ENCODE results near the gene LIN7B.
"Not testable (repeated sequence)": the region's sequence is repeated elsewhere in the genome, so short reads cannot be mapped to it uniquely, and the experiment has no call there.

LIN7B gene, protein sequence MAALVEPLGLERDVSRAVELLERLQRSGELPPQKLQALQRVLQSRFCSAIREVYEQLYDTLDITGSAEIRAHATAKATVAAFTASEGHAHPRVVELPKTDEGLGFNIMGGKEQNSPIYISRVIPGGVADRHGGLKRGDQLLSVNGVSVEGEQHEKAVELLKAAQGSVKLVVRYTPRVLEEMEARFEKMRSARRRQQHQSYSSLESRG

DNA sequence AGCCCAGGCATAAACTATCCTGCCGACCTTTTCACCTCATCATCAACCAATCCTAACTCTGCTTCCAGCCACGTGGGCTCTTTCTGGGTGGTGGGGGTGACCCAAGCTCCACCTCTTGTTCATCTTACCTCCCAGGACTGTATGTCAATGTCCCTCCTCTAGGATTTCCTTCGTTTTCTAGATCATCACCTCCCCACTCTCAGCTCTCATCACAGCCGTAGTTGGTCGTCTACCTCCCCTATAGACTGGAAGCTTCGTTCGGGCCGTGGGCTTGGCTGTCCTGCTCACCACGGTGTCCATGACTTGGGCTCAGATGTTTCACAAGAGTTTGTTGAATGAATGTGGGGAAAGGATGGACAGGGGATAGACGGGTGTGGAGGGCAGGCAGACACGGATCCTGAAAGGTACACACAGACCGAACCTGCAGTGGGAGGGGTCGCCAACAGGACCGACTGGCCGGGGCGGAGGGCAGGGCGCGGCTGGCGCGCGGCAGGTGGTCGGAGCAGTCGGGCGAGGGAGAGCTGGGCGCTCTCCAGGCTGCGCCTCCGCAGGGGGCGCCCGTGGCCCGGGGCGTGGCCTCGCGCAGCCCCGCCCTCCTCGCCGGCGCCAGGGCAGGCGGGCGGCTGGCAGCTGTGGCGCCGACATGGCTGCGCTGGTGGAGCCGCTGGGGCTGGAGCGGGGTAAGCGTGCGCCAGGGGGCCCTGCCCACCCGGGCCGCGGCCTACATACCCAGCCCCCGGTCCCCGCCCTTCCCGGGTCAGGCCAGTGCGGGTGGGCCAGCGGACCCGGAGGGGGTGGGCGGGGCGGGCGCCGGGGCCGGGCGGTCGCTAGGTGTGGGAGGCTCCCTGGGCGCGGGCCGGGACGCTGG lies at the start of gene LIN7B:
Gene LIN7B, plus strand, starts transcription at position 609 of the 868 bp plus-strand sequence. Its CDS starts 35 bp downstream, at position 644.
- DNase-seq (ENCODE audit: low read depth in 2 of 2) = peak; percentile 48

DNA sequence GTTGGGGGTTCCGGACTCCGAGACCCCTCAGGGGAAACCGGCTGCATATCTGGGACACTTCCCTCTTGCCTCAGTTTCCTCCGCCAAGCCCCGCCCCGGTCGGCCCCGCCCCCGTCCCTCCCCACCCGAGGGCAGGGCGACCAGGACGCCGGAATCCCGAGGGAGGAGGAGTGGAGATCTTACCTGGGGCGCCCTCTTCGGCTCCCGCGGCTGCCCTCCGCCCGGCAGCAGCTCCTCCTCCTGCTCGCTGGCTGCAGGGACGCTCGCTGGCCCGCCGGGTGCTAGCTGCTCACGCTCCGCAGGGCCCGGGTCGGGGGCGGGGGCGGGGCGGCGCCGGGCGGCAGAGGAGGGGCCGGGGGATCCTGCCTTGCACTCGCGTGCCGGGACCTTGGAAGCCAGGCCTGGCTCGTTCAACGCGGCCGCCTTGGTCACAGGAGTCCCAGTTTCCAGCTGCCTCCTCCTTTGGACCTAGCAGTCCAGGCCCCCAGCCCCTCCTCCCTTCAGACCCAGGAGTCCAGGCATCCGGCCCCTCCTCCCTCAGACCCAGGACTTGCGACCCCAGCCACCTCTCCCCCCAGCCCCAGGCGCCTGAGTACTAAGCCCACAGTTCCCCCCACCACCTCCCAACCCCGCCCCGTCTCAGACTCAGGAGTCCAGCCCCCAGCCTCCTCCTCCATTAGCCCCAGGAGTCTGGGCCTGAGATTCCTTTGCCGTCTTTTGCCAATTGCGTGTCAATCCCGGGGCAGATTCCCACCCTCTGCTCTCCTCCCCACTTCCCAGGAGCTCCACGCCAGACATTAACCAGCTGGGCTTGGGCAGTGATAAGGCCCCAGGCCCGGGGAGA lies 49.2 kb upstream of the LIN7B start, which contains the start of gene NTF4:
Gene NTF4, minus strand, starts transcription at position 51 of the 844 bp plus-strand sequence. CDS start 2,821 bp downstream, outside the sequence.
- no peak for DNase-seq (ENCODE audit: low read depth in 2 of 2)

DNA sequence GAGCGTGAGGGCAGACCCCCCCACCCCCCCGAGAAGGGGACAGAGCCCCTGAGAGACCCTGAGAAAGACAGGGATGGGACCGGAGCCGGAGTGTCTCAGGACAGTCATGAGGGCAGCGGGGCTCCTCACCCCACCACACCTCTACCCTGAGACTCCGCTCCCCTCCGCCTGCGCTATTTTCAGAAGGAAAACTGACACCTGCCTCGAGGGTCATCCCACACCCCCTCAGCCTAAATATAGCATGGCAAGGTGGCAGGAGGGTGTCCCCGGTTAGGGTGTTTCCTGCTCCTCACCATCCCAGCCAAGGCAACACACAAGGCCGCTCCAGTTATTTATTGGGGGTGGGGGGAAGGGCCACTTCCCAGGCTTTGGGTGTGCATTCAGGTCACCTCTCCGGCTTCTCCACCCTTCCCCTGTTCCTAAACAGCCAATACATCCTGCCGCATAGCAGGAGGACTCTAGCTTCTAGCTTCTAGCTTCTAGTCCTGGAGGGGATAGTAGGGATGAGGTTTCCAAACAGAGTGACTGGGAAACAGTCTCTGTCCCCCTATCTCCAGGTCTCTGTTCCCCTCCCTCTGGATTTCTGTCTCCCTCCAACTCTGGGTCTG lies 48.2 kb upstream of the LIN7B start:
- DNase-seq (ENCODE audit: low read depth in 2 of 2) = no peak

DNA sequence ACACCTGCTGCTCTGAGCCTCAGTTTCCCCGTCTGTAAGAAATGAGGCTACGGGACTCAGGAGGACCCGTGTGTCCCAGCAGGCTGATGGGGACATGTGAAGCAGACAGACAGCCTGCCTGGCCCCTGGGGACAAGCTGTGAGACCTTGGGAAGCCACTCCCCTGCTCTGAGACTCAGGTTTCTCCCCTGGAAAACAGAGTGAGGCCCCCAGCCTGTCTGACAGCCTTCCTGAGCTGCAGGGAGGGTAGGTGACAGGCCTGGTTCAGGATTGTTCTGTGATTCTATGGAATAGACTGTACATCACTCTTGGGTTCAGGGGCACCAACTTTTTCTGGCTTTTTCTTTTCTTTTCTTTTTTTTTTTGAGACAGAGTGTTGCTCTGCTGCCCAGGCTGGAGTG lies 46.6 kb upstream of the LIN7B start:
- no peak for DNase-seq (ENCODE audit: low read depth in 2 of 2)

DNA sequence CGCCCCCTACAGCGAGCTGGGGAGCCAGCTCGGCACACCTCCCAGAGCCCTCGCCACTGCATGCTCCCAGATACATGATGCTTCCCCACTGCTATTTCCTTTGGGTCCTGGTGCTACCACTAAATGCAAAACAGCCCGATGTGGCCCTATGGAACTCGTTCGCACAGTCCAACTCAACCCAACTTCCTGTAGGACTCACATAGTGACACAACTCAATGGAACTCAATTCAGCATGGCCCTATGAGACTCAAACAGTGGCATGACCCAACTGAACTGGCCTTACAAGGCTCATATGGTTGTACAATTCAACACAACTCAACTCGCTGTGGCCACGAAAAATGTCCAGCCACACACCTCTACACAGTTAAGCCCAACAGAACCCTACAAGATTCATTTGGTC lies 45.1 kb upstream of the LIN7B start:
- no peak for DNase-seq (ENCODE audit: low read depth in 2 of 2)

DNA sequence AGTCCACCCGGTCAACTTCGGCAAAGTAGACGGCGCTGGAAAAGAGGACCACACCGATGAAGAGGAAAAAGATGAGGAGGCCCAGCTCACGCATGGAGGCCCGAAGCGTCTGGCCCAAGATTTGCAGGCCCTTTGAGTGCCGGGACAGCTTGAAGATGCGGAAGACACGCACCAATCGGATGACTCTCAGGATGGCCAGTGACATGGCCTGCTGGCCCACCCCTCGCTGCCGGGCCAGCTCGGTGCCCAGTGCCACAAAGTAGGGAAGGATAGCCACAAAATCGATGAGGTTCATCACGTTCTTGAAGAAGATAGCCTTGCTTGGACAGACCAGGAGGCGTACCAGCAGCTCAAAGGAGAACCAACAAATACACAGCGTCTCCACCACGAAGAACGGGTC lies 43.8 kb upstream of the LIN7B start:
- no peak for DNase-seq (ENCODE audit: low read depth in 2 of 2)

DNA sequence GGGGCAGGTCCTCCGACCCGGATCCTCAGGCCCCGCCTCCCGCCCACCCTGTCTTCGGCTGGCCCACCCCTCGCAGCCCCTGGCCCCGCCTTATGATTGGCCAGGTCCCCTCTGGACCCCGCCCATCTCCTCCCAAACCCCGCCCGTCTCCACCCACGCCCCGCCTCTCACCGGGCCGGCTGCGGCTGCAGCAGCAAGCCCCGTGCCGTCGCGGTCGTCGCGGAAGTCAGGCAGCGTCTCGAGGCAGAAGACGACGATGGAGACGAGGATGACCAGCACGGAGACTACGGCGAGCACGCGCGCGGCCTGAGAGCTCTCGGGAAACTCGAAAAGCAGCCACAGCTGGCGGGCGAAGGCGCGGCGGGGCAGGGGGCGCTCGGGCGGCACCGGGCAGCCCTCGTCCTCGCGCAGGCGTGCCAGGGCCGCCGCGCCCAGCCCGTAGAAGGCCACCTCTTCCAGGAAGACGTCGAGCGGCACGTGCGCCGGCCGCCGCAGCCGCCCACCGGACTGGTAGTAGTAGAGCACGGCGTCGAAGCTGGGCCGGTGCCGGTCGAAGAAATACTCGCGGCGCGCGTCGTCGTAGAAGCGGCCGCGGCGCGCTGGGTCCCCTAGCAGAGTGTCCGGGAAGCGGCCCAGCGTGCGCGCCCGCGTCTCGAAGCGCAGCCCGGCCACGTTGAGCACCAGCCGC lies 42.2 kb upstream of the LIN7B start:
- no peak for DNase-seq (ENCODE audit: low read depth in 2 of 2)

DNA sequence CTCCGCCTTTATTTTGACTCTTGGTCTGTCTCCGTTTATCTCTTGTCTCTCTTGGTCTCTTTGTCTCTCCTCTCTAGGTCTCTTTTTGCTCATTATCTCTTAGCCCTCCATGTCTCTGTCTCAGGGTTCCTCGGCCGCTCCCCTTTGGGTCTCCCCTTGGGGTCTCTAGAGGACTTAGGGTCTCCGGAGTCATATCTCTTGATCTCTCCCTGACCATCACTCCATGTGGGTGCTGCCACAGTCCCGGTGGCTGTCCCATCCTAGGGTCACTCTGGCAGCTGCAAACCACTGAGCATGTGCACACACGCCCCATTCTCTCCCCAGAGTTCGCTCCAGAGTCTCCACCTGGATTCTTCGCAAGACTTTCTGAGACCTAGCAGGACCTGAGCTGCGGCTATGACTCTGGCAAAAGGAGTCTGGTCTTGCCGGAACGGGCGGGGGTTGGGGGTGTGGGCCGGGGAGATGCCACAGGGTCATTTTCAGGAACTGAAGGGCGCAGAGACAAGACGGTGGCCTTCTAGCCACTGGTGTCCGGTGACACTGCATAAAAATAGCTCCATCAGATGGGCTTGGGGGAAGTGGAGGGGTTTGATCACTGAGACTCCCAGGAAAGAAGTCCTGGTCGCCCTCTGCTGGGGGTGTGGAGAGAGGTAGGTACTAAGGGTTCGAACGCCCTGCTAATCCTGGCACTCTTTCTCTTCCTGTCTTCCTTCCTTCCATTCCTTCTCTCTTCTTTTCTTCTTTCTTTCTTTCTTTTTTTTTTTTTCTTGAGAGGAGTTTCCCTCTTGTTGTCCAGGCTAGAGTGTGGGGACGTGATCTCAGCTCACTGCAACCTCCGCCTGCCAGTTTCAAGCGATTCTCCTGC lies 40.4 kb upstream of the LIN7B start:
- no peak for DNase-seq (ENCODE audit: low read depth in 2 of 2)

DNA sequence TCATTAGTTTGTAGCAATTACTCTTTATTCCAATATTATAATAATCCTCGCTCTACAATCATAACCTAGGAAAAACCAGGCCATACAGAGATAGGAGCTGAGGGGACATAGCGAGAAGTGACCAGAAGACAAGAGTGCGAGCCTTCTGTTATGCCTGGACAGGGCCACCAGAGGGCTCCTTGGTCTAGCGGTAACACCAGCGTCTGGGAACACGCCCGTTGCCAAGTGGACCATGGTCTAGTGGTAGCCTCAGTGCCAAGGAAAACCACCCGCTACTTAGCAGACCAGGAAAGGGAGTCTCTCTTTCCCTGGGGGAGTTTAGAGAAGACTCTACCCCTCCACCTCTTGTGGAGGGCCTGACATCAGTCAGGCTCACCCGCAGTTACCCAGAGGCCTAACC lies 39.3 kb upstream of the LIN7B start:
- not testable (repeated sequence) for DNase-seq (ENCODE audit: low read depth in 2 of 2)

DNA sequence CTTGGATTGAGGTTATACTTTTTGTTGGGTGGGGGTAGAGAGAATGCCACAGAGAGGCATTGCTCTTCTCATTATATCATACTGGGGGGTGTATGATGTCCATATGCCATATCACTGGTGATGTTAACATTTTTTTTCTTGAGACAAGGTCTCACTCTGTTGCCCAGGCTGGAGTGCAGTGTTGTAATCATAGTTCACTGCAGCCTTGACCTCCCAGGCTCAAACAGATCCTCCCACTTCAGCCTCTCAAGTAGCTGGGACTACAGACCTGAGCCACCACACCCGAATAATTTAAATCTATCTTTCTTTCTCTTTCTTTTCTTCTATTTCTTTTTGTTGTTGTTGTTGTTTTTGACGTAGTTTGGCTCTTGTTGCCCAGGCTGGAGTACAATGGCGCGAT lies 33.8 kb upstream of the LIN7B start:
- DNase-seq (ENCODE audit: low read depth in 2 of 2) = no peak

DNA sequence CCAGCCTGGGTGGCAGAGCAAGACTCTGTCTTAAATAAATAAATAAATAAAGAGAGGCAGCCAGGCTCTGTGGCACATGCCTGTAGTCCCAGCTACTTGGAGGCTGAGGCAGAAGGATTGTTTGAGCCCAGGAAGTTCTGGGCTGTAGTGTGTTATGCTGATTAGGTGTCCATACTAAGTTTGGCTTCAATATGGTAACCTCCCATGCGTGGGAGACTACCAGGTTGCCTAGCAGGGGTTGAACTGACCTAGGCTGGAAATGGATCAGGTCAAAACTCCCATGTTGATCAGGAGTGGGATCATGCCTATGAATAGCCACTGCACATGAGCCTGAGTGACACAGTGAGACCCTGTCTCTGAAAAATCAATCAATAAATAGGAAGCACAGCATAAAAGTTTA lies 32.9 kb upstream of the LIN7B start:
- DNase-seq (ENCODE audit: low read depth in 2 of 2) = no peak

DNA sequence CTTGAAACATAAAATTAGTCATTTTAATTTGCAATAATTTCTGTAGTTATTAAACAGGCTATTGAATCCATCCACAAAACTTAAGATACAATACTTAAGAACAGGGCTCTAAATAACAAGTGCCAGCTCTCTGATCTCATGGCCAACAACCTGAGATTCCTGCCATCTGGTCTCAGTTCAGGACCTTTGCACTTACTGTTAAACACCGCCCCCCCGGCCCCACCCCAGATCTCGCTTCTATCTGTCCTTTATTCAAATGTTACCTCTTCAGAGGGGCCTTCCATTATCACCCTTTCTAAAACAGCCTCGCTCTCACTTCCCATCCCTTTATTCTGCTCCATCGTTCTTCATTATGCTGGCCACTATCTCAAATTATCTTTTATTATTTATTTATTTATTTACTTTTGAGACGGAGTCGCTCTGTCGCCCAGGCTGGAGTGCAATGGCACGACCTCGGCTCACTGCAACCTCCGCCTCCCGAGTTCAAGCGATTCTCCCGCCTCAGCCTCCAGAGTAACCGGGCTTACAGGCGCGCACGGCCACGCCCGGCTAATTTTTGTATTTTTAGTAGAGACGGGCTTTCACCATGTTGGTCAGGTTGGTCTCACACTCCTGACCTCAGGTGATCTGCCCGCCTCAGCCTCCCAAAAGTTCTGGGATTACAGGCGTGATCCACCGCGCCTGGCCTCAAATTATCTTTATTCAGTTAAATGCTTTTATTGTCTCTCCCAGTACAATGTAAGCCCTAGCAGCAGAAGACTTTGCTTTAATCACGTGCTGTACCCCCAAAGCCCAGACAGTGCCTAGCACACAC lies 29.8 kb upstream of the LIN7B start:
- DNase-seq (ENCODE audit: low read depth in 2 of 2) = no peak

DNA sequence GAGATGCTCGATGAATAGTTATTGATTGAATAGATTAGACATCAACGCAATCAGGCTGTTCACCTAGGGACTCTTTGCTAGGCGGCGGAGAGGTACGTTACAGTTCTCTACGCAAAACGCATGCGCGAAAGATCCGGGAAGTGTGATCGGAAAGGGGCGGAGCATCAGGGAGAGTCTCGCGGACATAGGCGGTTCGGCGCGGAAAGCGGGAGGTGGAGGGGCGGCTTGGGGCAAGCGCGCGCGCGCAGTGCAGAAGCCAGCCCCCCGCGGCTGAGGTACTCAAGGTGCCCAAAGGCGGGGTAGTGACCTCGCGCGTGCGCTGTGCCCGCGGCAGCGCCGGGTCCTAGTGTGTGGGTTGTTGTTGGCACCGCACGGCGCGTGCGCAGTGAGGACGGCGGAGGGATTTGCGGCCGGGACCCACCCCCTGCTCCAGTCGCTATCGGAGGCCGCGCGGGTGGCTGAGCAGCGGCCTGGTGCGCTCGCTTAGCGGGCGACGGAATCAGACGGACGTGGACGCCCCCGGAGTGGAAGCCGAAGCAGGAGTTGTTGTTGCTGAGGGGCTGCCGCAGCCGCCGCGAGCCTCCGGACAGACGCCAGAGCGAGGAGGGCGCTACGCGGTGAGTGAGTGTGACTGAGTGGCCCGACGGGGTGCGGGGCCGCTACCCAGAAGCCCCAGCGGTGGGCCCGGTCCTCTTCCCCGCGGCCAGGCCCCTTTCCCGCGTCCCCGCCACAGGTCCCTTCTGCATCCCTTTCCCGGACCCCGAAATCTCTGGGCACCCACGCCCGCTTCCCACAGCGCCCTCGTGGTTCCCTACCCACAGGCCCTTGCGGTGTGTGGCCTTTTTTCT lies 28.9 kb upstream of the LIN7B start, which contains the start of gene SNRNP70:
Gene SNRNP70, plus strand, starts transcription at position 432 of the 848 bp plus-strand sequence. CDS start 964 bp downstream, outside the sequence.
- DNase-seq (ENCODE audit: low read depth in 2 of 2) = peak; percentile 97 to 98

DNA sequence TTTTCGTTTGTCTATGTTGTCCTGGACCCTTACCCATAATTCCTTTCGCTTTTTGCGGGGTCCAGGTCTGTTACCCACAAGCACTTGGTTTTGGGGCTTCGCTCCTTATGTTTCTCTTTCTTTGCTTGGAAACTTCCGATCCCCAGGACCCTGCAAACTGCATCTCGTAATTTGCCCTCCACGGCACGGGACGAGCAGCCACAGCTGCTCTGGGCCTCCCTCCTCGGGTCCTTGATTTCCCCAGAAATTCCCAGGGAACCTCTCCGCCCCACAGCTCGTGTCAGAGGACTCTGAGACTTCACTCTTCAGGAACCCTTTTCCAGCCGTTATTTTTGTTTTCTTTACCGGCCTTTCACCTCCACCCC lies 28.3 kb upstream of the LIN7B start:
- no peak for DNase-seq (ENCODE audit: low read depth in 2 of 2)

DNA sequence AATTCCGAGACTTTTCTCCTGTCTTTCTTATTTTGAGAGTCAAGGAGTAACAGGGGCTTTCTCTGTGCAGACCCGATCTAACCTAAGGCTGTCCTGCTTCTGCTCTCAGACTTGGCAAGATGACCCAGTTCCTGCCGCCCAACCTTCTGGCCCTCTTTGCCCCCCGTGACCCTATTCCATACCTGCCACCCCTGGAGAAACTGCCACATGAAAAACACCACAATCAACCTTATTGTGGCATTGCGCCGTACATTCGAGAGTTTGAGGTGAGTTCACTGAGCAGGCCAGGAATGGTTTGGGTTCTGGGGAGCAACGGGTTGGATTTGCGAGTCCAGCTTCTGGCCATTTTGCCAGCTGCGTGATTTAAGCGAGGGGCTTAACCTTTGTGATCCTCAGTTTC lies 27.9 kb upstream of the LIN7B start:
- no peak for DNase-seq (ENCODE audit: low read depth in 2 of 2)

DNA sequence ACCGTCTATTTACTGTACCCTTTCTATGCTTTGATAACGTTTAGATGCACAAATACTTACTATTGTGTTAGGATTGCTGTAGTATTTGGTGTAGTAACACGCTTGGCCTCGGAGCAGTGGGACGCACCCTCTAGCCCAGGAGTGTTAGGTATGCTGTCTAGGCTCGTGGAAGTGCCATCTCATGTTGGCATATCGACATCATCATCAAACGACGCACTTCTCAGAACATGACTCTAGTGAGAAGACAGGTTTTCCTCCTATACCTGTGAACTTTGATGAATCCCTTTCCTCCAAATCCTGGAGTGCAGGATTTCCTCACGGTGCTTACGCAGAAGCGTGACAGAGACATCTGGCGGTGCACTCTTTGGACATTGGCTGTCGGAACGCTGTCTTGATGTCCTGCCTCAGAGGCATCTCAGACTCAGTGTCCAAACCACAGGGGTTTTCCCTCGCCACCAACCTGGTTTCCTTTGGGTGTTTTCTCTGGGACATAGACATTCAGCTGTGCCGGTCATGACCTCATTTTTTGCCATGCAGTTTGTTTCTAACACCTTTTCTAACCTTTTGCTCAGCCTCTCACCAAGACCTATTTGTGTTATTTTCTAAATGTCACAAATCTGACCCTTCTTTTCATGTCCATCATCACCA lies 22.7 kb upstream of the LIN7B start:
- no peak for DNase-seq (ENCODE audit: low read depth in 2 of 2)

DNA sequence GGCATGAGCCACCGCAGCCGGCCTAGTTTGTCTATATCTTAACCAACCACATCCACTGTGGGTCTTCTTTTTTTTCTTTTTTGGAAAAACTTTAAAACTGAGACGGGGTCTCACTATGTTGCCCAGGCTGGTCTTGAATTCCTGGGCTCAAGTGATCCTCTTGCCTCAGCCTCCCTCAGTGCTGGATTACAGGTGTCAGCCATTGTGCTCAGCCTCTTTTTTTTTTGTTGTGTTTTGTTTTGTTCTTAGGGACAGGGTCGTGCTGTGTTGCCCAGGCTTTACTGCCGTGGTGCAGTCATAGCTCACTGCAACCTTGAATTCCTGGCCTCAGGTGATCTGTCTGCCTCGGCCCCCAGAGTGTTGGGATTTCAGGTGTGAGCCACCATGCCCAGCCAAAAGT lies 21.5 kb upstream of the LIN7B start:
- DNase-seq (ENCODE audit: low read depth in 2 of 2) = no peak
